CD4-positive, alpha-beta T cell (primary cell): ENCODE measurements around the gene ACTRT3. TPM values are rescaled to one million over a fixed set of nuclear protein-coding genes. Genes with fewer than 3 reads are reported as not detected.

Experiments
- ATAC-seq: fragments of 200-7000 bp; cut with Tn5 transposase; one replicate; pipeline ENCODE4 v1.10.0; 2022; ENCODE audit warnings: mild to moderate bottlenecking; ENCODE audit not compliant: poor library complexity
- CTCF ChIA-PET: fragments of 350-600 bp; sonication (Branson Sonifier 250); formaldehyde crosslinking; loops from one replicate; lab custom pipeline; 2021; ENCODE audit warnings: antibody characterized with exemption, inconsistent platforms; lab: Charles Lee
- POLR2A ChIA-PET: fragments of 350-600 bp; sonication (Branson Sonifier 250); formaldehyde crosslinking; loops from one replicate; lab custom pipeline; 2021; ENCODE audit warnings: antibody characterized with exemption, inconsistent platforms; lab: Charles Lee
- DNase-seq, 14 experiments: peaks; one replicate each; pipeline ENCODE4 v3.0.0-alpha.2; 2013 to 2020; ENCODE audit warnings: mixed read lengths in 2 of 14
- H3K27ac ChIP-seq, 2 donors: one replicate each; pipeline versions ENCODE4 v1.5.1 to v1.7.0; 2013; ENCODE audit warnings: low read length in 2 of 2, low read depth in 1 of 2, mild to moderate bottlenecking in 1 of 2
- H3K27me3 ChIP-seq, 2 experiments: 1 replicate in 1 of 2; 2 replicates in 1 of 2; pipeline versions ENCODE4 v1.6.1 to v1.7.0; 2013; ENCODE audit warnings: low read length in 2 of 2, control low read depth in 1 of 2, mild to moderate bottlenecking in 1 of 2, moderate library complexity in 1 of 2; ENCODE audit not compliant: insufficient read depth in 2 of 2, control insufficient read depth in 1 of 2
- H3K36me3 ChIP-seq: one replicate; pipeline ENCODE4 v1.6.1; 2013; ENCODE audit warnings: low read length, control low read depth; ENCODE audit not compliant: insufficient read depth
- H3K4me1 ChIP-seq: one replicate; pipeline ENCODE4 v1.6.1; 2013; ENCODE audit warnings: low read length, control low read depth; ENCODE audit not compliant: insufficient read depth
- H3K4me3 ChIP-seq: one replicate; pipeline ENCODE4 v1.5.1; 2013; ENCODE audit warnings: mild to moderate bottlenecking, low read length, moderate library complexity
- H3K9me3 ChIP-seq, 2 experiments: 1 replicate in 1 of 2; 2 replicates in 1 of 2; pipeline versions ENCODE4 v1.6.1 to v1.7.0; 2013; ENCODE audit warnings: low read length in 2 of 2, mild to moderate bottlenecking in 2 of 2, control low read depth in 1 of 2, moderate library complexity in 1 of 2; ENCODE audit not compliant: control insufficient read depth in 1 of 2, insufficient read depth in 1 of 2
- H3K27ac Mint-ChIP-seq: one replicate; pipeline ENCODE4 v1.8.0; 2020; ENCODE audit warnings: mixed read lengths
- H3K27me3 Mint-ChIP-seq: one replicate; pipeline ENCODE4 v1.8.0; 2021; ENCODE audit warnings: mixed read lengths
- H3K36me3 Mint-ChIP-seq: one replicate; pipeline ENCODE4 v1.8.0; 2021; ENCODE audit warnings: low read depth, mixed read lengths
- H3K4me1 Mint-ChIP-seq: one replicate; pipeline ENCODE4 v1.8.0; 2021; ENCODE audit warnings: low read depth, mixed read lengths
- H3K4me3 Mint-ChIP-seq: one replicate; pipeline ENCODE4 v1.8.0; 2020; ENCODE audit warnings: mild to moderate bottlenecking, mixed read lengths
- H3K9me3 Mint-ChIP-seq: one replicate; pipeline ENCODE4 v1.8.0; 2020; ENCODE audit warnings: mixed read lengths
- CTCF ChIP-seq: fragments of 200-600 bp; IDR thresholded peaks from one replicate; pipeline ENCODE4 v1.8.0; 2022; ENCODE audit warnings: antibody characterized with exemption, mild to moderate bottlenecking
- intact Hi-C, 2 experiments: fragments of 100-400 bp; cut with DNase I in 1 of 2; cut with micrococcal nuclease in 1 of 2; formaldehyde crosslinking; loops; one replicate each; pipeline versions ENCODE4 v1.15.1 to v1.9.0; 2023 to 2025; cut with DNase I, micrococcal nuclease
- total RNA-seq, 174 experiments: library from RNA in 2 of 174; stranded (reverse) in 2 of 174; gene quantifications; one replicate each; pipeline ENCODE4 v1.2.3 and lab custom pipeline; 2021 to 2026

Gene ACTRT3
- total RNA-seq, 2 experiments from 2014 or later: not detected

- ChIA-PET CTCF (no interaction called here), POLR2A (interaction anchor here (0.6 to 3.5 kb wide), 17 partner anchors 8 to 1715 kb away, joined by 3 to 85 read pairs (median 4); partner anchors contain the start of genes LRRC34, LRRIQ4, MYNN and PHC3)
- H3K4me3 Mint-ChIP-seq: peak overlapping the region; percentile 98
- H3K4me3 ChIP-seq: peak overlapping the region; percentile 93
- no peaks in the 10 kb centered on the region for H3K27me3 ChIP-seq
- intact Hi-C loops: loop anchor here (2.0 to 10.0 kb wide), 7 partner anchors 98 to 592 kb away; partner anchors contain the start of genes SKIL (in 2 of the 2), GPR160 (in 1 of the 2), PHC3 (in 1 of the 2) and SEC62 (in 1 of the 2)
- H3K36me3 ChIP-seq: no peaks in the 10 kb centered on the region
- peak; percentile 43 to 81 (median 54) for DNase-seq
- peaks cover 38% of the 10 kb centered on the region for H3K4me1 Mint-ChIP-seq
- peak overlapping the region; percentile 95 to 96 for H3K27ac ChIP-seq
- peaks cover 0 to 4% of the 10 kb centered on the region in 2 experiments for H3K9me3 ChIP-seq
- H3K27ac Mint-ChIP-seq: peak overlapping the region; percentile 97
- no peak for TF ChIP-seq CTCF
- H3K4me1 ChIP-seq: peaks cover 27% of the 10 kb centered on the region
- peaks cover 7% of the 10 kb centered on the region for H3K36me3 Mint-ChIP-seq
- H3K27me3 Mint-ChIP-seq: no peaks in the 10 kb centered on the region
- peak; percentile 52 for ATAC-seq
- H3K9me3 Mint-ChIP-seq: peaks cover 2% of the 10 kb centered on the region
These were observed 5.0 kb downstream of the ACTRT3 start for GRCh38 chr3:169764312-169764881.

GRCh38 chr3:169760479-169760878, 8.9 kb downstream of the ACTRT3 start:
- Histone ChIP-seq H3K9me3 (peaks cover 0 to under 1% of the 10 kb centered on the region in 2 experiments), H3K36me3 (no peaks in the 10 kb centered on the region), H3K4me3 (no peak overlapping the region), H3K27me3 (no peaks in the 10 kb centered on the region), H3K27ac (no peak overlapping the region), H3K4me1 (peaks cover 24% of the 10 kb centered on the region)
- ATAC-seq: no peak
- peaks cover 43% of the 10 kb centered on the region for H3K4me1 Mint-ChIP-seq
- ChIA-PET POLR2A (interaction anchor here (1.5 kb wide), 1 partner anchor 12 kb away, joined by 4 read pairs; no protein-coding TSS in a partner anchor), CTCF (interaction anchor here (1.4 kb wide), 1 partner anchor 13 kb away, joined by 5 read pairs; the partner anchor contains the start of gene MYNN)
- H3K9me3 Mint-ChIP-seq: peaks cover 2% of the 10 kb centered on the region
- peaks cover 7% of the 10 kb centered on the region for H3K36me3 Mint-ChIP-seq
- DNase-seq: no peak
- no peaks in the 10 kb centered on the region for H3K27me3 Mint-ChIP-seq
- intact Hi-C loops: loop anchor here (2.0 to 10.0 kb wide), 7 partner anchors 16 to 594 kb away; partner anchors contain the start of genes GPR160 (in 1 of the 2), PHC3 (in 1 of the 2), SEC62 (in 1 of the 2) and SKIL (in 1 of the 2)
- no peak for TF ChIP-seq CTCF
- H3K4me3 Mint-ChIP-seq: no peak overlapping the region
- no peak overlapping the region for H3K27ac Mint-ChIP-seq

- no peak overlapping the region for H3K27ac ChIP-seq
- no peak overlapping the region for H3K4me3 ChIP-seq
- CTCF ChIA-PET: interaction anchor here (1.4 kb wide), 1 partner anchor 14 kb away, joined by 5 read pairs; the partner anchor contains the start of gene MYNN
- Mint-ChIP-seq H3K36me3 (peaks cover 5% of the 10 kb centered on the region), H3K9me3 (peaks cover 2% of the 10 kb centered on the region), H3K27me3 (no peaks in the 10 kb centered on the region), H3K4me3 (peak overlapping the region; percentile 0), H3K4me1 (peaks cover 36% of the 10 kb centered on the region), H3K27ac (peak overlapping the region; percentile 1)
- intact Hi-C loops: loop anchor here in 1 of 2 experiments (2.0 kb wide), 1 partner anchor 14 kb away; the partner anchor contains the start of gene MYNN
- H3K4me1 ChIP-seq: peaks cover 17% of the 10 kb centered on the region
- TF ChIP-seq CTCF: peak; percentile 11
- POLR2A ChIA-PET: interaction anchor here (0.6 to 1.3 kb wide), 3 partner anchors 13 to 598 kb away, joined by 3 to 6 read pairs (median 3); partner anchors contain the start of genes GPR160 and SKIL
- no peaks in the 10 kb centered on the region for H3K36me3 ChIP-seq
- peak; percentile 53 for ATAC-seq
- DNase-seq: peak in 4 of 14 experiments; percentile 5 to 66 (median 33)
- H3K27me3 ChIP-seq: no peaks in the 10 kb centered on the region
- no peaks in the 10 kb centered on the region for H3K9me3 ChIP-seq
These were observed 10.1 kb downstream of the ACTRT3 start for GRCh38 chr3:169759256-169759655.
